H1 (cell line): ENCODE measurements around the gene INPP4B. TPM values are rescaled to one million over a fixed set of nuclear protein-coding genes. Genes with fewer than 3 reads are reported as not detected.

Experiments
- CTCF ChIA-PET: fragments of 300-600 bp; sonication (Branson Sonifier 250); formaldehyde crosslinking; loops from one replicate; lab custom pipeline; 2021; ENCODE audit not compliant: partially characterized antibody; lab: Charles Lee
- POLR2A ChIA-PET: fragments of 300-600 bp; sonication (Branson Sonifier 250); formaldehyde crosslinking; loops from one replicate; lab custom pipeline; 2021; ENCODE audit warnings: inconsistent platforms; ENCODE audit not compliant: partially characterized antibody; lab: Charles Lee
- DNase-seq, 2 experiments: peaks; one replicate each; pipeline versions ENCODE4 v3.0.0 to v3.0.0-alpha.2; 2010 to 2022; ENCODE audit warnings: low spot score in 2 of 2, low read depth in 1 of 2, mixed read lengths in 1 of 2
- FAIRE-seq: peaks from 2 replicates; lab custom pipeline; 2011; peaks lifted over from hg19 to GRCh38; lab: Jason Lieb, UNC
- H2AFZ ChIP-seq: 2 replicates; pipeline ENCODE4 v1.8.1; 2012; ENCODE audit warnings: low read length, inconsistent platforms
- H2AK5ac ChIP-seq: 2 replicates; pipeline ENCODE4 v1.6.1; 2013; ENCODE audit warnings: low read depth, low read length
- H2BK120ac ChIP-seq: replicated peaks from 2 replicates; pipeline ENCODE3; 2013; ENCODE audit warnings: low read depth, low read length, inconsistent platforms
- H2BK12ac ChIP-seq: 2 replicates; pipeline ENCODE4 v1.6.1; 2013; ENCODE audit warnings: low read depth, low read length
- H2BK15ac ChIP-seq: 2 replicates; pipeline ENCODE4 v1.6.1; 2013; ENCODE audit warnings: low read length
- H2BK20ac ChIP-seq: 2 replicates; pipeline ENCODE4 v1.6.1; 2013; ENCODE audit warnings: low read length
- H2BK5ac ChIP-seq: 2 replicates; pipeline ENCODE4 v1.6.1; 2013; ENCODE audit warnings: low read depth, low read length
- H3K14ac ChIP-seq: 2 replicates; pipeline ENCODE4 v1.6.1; 2013; ENCODE audit warnings: inconsistent platforms; ENCODE audit not compliant: insufficient read length
- H3K18ac ChIP-seq: 2 replicates; pipeline ENCODE4 v1.6.1; 2013; ENCODE audit warnings: low read length; ENCODE audit errors: extremely low read depth
- H3K23ac ChIP-seq: 2 replicates; pipeline ENCODE4 v1.6.1; 2013; ENCODE audit warnings: inconsistent platforms; ENCODE audit not compliant: insufficient read length
- H3K23me2 ChIP-seq: 2 replicates; pipeline ENCODE4 v1.6.1; 2013; ENCODE audit warnings: low read depth, low read length
- H3K27ac ChIP-seq: 2 replicates; pipeline ENCODE4 v1.6.1; 2011; ENCODE audit warnings: low read depth, low read length, inconsistent platforms
- H3K27me3 ChIP-seq, 4 experiments: replicated peaks in 1 of 4; 1 replicate in 1 of 4; 2 replicates in 3 of 4; pipeline versions ENCODE4 v1.6.1 to v1.8.1; 2011 to 2013; ENCODE audit warnings: low read length in 3 of 4, mild to moderate bottlenecking in 3 of 4, inconsistent platforms in 2 of 4, mixed read lengths in 2 of 4, moderate library complexity in 1 of 4; ENCODE audit not compliant: control insufficient read depth in 3 of 4, insufficient read depth in 3 of 4; ENCODE audit errors: extremely low read depth in 1 of 4
- H3K36me3 ChIP-seq, 4 experiments: 2 replicates each; pipeline versions ENCODE4 v1.6.1 to v1.8.1; 2011 to 2013; ENCODE audit warnings: mild to moderate bottlenecking in 4 of 4, low read length in 3 of 4, moderate library complexity in 2 of 4, control low read depth in 1 of 4, inconsistent platforms in 1 of 4; ENCODE audit not compliant: insufficient read depth in 4 of 4, control insufficient read depth in 2 of 4
- H3K4ac ChIP-seq: replicated peaks from 2 replicates; pipeline ENCODE3; 2013; ENCODE audit warnings: low read length, low read depth, mixed read lengths, inconsistent platforms; ENCODE audit not compliant: insufficient read length
- H3K4me1 ChIP-seq, 4 experiments: replicated peaks in 1 of 4; 1 replicate in 1 of 4; 2 replicates in 3 of 4; pipeline versions ENCODE4 v1.6.1 to v1.8.1; 2011 to 2013; ENCODE audit warnings: low read length in 3 of 4, inconsistent platforms in 2 of 4, mixed read lengths in 1 of 4; ENCODE audit not compliant: insufficient read depth in 4 of 4, control insufficient read depth in 3 of 4
- H3K4me2 ChIP-seq, 2 experiments: 2 replicates each; pipeline versions ENCODE4 v1.6.1 to v1.8.1; 2011 to 2013; ENCODE audit warnings: low read depth in 2 of 2, low read length in 2 of 2, control low read depth in 1 of 2, inconsistent platforms in 1 of 2, mild to moderate bottlenecking in 1 of 2; ENCODE audit not compliant: insufficient read depth in 1 of 2
- H3K4me3 ChIP-seq, 4 experiments: fragments of 200-600, 300-600 bp in 1 of 4; sonication (generic), shearing (Covaris generic), sonication (Bioruptor Twin) in 1 of 4; 2 replicates each; pipeline versions ENCODE4 v1.5.1 to v1.8.1; 2011 to 2016; ENCODE audit warnings: low read length in 4 of 4, low read depth in 3 of 4, control low read depth in 2 of 4, inconsistent platforms in 2 of 4, mild to moderate bottlenecking in 2 of 4, mixed read lengths in 1 of 4, moderate library complexity in 1 of 4; ENCODE audit not compliant: insufficient read depth in 2 of 4; ENCODE audit errors: extremely low read depth in 1 of 4
- H3K56ac ChIP-seq: replicated peaks from 2 replicates; pipeline ENCODE3; 2013; ENCODE audit warnings: low read depth, mild to moderate bottlenecking, mixed read lengths, low read length, inconsistent platforms; ENCODE audit not compliant: insufficient read length
- H3K79me1 ChIP-seq: 2 replicates; pipeline ENCODE4 v1.6.1; 2013; ENCODE audit warnings: low read depth, low read length, control low read depth
- H3K79me2 ChIP-seq, 2 experiments: 2 replicates each; pipeline versions ENCODE4 v1.6.1 to v1.8.1; 2012 to 2013; ENCODE audit warnings: low read length in 2 of 2, mild to moderate bottlenecking in 2 of 2, inconsistent platforms in 1 of 2; ENCODE audit not compliant: insufficient read depth in 2 of 2, control insufficient read depth in 1 of 2
- H3K9ac ChIP-seq, 4 experiments: replicated peaks in 1 of 4; 1 replicate in 1 of 4; 2 replicates in 3 of 4; pipeline versions ENCODE4 v1.6.1 to v1.8.1; 2011 to 2013; ENCODE audit warnings: low read depth in 3 of 4, low read length in 3 of 4, control low read depth in 2 of 4, mild to moderate bottlenecking in 2 of 4, moderate library complexity in 2 of 4, inconsistent platforms in 1 of 4; ENCODE audit errors: extremely low read depth in 1 of 4
- H3K9me3 ChIP-seq, 2 experiments: 2 replicates each; pipeline versions ENCODE4 v1.6.1 to v1.8.1; 2012 to 2013; ENCODE audit warnings: mild to moderate bottlenecking in 2 of 2, moderate library complexity in 2 of 2, control low read depth in 1 of 2, inconsistent platforms in 1 of 2, low read depth in 1 of 2, low read length in 1 of 2, mixed read lengths in 1 of 2; ENCODE audit not compliant: insufficient read depth in 2 of 2
- H4K20me1 ChIP-seq, 2 experiments: replicated peaks in 1 of 2; 2 replicates each; pipeline versions ENCODE3 to v1.8.1; 2011 to 2013; ENCODE audit warnings: inconsistent platforms in 2 of 2, low read length in 2 of 2, mild to moderate bottlenecking in 1 of 2; ENCODE audit not compliant: insufficient read depth in 2 of 2, control insufficient read depth in 1 of 2
- H4K5ac ChIP-seq: 2 replicates; pipeline ENCODE4 v1.6.1; 2013; ENCODE audit warnings: low read length, low read depth, mixed read lengths, inconsistent platforms; ENCODE audit not compliant: insufficient read length
- H4K8ac ChIP-seq: 2 replicates; pipeline ENCODE4 v1.8.0; 2013; ENCODE audit warnings: mild to moderate bottlenecking, moderate library complexity, low read length, inconsistent platforms; ENCODE audit not compliant: insufficient read depth; ENCODE audit errors: extremely low read depth
- H4K91ac ChIP-seq: replicated peaks from 2 replicates; pipeline ENCODE3; 2013; ENCODE audit warnings: low read length, mixed read lengths, inconsistent platforms; ENCODE audit not compliant: insufficient read length
- ASH2L ChIP-seq: fragments of 200-600, 300-600 bp; sonication (generic); IDR thresholded peaks from one replicate; pipeline ENCODE4 v1.7.1; 2017; ENCODE audit warnings: low read length
- CHD2 ChIP-seq: IDR thresholded peaks from 2 replicates; pipeline ENCODE4 v1.6.1; 2012; ENCODE audit warnings: low read length, improper control_type of control experiment
- EP300 ChIP-seq, 2 experiments: IDR thresholded peaks; 1 replicate in 1 of 2; 2 replicates in 1 of 2; pipeline ENCODE4 v1.6.1; 2011 to 2012; ENCODE audit warnings: low read depth in 2 of 2, low read length in 2 of 2, mild to moderate bottlenecking in 2 of 2, borderline replicate concordance in 1 of 2, inconsistent platforms in 1 of 2, moderate library complexity in 1 of 2
- GABPA ChIP-seq: IDR thresholded peaks from 2 replicates; pipeline ENCODE4 v1.6.1; 2011; ENCODE audit warnings: mild to moderate bottlenecking, low read length, moderate library complexity, borderline replicate concordance; ENCODE audit not compliant: insufficient read depth
- HDAC2 ChIP-seq, 2 experiments: fragments of 300-600 bp in 1 of 2; sonication (generic) in 1 of 2; IDR thresholded peaks; 2 replicates each; pipeline ENCODE4 v1.6.1; 2011 to 2012; ENCODE audit warnings: low read depth in 2 of 2, low read length in 2 of 2, mild to moderate bottlenecking in 2 of 2, moderate library complexity in 2 of 2, borderline replicate concordance in 1 of 2, inconsistent platforms in 1 of 2
- RAD21 ChIP-seq, 2 experiments: IDR thresholded peaks in 1 of 2; conservative IDR thresholded peaks in 1 of 2; 2 replicates each; pipeline ENCODE4 v1.6.1; 2011; ENCODE audit warnings: low read depth in 2 of 2, low read length in 2 of 2, improper control_type of control experiment in 1 of 2, inconsistent platforms in 1 of 2, mild to moderate bottlenecking in 1 of 2, moderate library complexity in 1 of 2
- SIN3A ChIP-seq, 2 experiments: IDR thresholded peaks in 1 of 2; conservative IDR thresholded peaks in 1 of 2; 2 replicates each; pipeline ENCODE4 v1.6.1; 2011 to 2012; ENCODE audit warnings: low read length in 2 of 2, improper control_type of control experiment in 1 of 2, low read depth in 1 of 2, mild to moderate bottlenecking in 1 of 2
- SIX5 ChIP-seq: IDR thresholded peaks from 2 replicates; pipeline ENCODE4 v1.6.1; 2011; ENCODE audit warnings: mild to moderate bottlenecking, low read depth, low read length
- SP1 ChIP-seq: IDR thresholded peaks from 2 replicates; pipeline ENCODE4 v1.6.1; 2011; ENCODE audit warnings: low read depth, low read length
- SP4 ChIP-seq: IDR thresholded peaks from 2 replicates; pipeline ENCODE4 v1.6.1; 2012; ENCODE audit warnings: low read length, inconsistent platforms
- TCF12 ChIP-seq: IDR thresholded peaks from 2 replicates; pipeline ENCODE4 v1.6.1; 2011; ENCODE audit warnings: low read depth, mild to moderate bottlenecking, low read length
- WGBS, 2 experiments: shearing (Covaris generic) in 1 of 2; methylation state at CpG; one replicate each; pipeline versions ENCODE4 v1.1.6 to v1.1.7; 2013 to 2015; ENCODE audit warnings: low lambda C conversion rate in 2 of 2, mixed read lengths in 2 of 2, inconsistent platforms in 1 of 2, low coverage in 1 of 2, missing lambda C conversion rate in 1 of 2; ENCODE audit not compliant: insufficient replicate concordance in 2 of 2, insufficient coverage in 1 of 2, insufficient read length in 1 of 2; ENCODE audit errors: extremely low coverage in 1 of 2, missing lambda C conversion rate in 1 of 2; 5-methylcytosine and 5-hydroxymethylcytosine counted together
- polyA plus RNA-seq, 7 experiments: library from polyadenylated mRNA; depleted of rRNA in 3 of 7; stranded (reverse) in 5 of 7; unstranded in 2 of 7; fragments of >200 nt in 5 of 7; fragments of 200-250 nt in 2 of 7; gene quantifications; 1 replicate in 5 of 7; 2 replicates in 1 of 7; 4 replicates in 1 of 7; pipeline versions ENCODE4 v1.2.1 to v1.2.3, GENCODE V29; 2011 to 2013; ENCODE audit warnings: missing spikeins in 2 of 7, mixed read lengths in 2 of 7
- total RNA-seq: library from RNA; stranded (reverse); fragmentation: NEBNext Ultra II Directional; extraction: Animal tissue kit (Norgen Biotek cat#: 25700); gene quantifications from 2 replicates; pipeline ENCODE4 v1.2.1, GENCODE V29; 2021

Gene INPP4B
- total and polyA plus RNA-seq, 2 of the 8 experiments (the other 6 are each of a cell fraction or from before 2014, with no cell fraction given), result 0.11 to 0.54 TPM

DNA sequence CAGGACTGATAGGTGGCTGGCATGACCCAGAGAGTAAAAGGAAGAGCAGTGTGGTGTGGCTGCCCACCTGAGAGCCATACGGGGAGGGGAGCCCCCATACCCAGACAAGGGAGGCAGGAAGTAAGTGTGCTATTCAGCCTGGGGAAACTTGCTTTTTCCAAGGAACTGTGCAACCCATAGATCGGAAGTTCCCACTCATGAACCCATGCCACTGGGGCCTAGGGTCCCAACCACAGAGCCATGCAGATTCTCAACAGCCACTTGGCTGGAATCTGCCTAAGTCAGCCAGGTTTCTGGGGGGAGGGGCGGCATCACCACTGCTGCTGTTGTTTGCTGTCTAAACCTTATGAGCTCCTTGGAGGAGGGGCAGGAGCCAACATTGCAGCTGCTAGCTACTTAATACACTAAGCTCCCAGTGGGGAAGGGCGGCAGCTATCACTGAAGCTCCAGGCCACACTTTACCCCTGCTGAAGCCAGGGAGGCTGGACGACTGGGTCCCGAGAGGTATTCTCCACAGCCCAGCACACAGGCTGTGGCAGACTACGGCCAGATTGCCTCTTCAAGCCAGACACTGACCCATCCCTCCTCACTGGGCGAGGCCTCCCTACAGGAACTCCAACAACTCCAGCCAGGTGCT is 410.4 kb downstream of the INPP4B start:
- Histone ChIP-seq H3K9me3 (no peaks in the 10 kb centered on the region), H3K4me2 (peak overlapping the region; percentile 40 to 47), H2BK20ac (peak overlapping the region; percentile 82), H4K20me1 (no peaks in the 10 kb centered on the region), H2AK5ac (no peak overlapping the region), H4K5ac (peak overlapping the region; percentile 40), H3K18ac (peak overlapping the region; percentile 63), H3K23ac (no peak overlapping the region), H3K36me3 (no peaks in the 10 kb centered on the region), H3K23me2 (no peaks in the 10 kb centered on the region), H2BK15ac (peak overlapping the region; percentile 78; the same call in 1 of the 2 replicates), H2BK120ac (no peak overlapping the region), H2BK12ac (peak overlapping the region; percentile 96), H3K14ac (no peak overlapping the region), H3K79me2 (no peaks in the 10 kb centered on the region), H3K9ac (peak overlapping the region in 1 of 4 experiments; percentile 5; a peak in 1 of 7 replicates), H2AFZ (peak overlapping the region; percentile 59), H3K4me3 (no peak overlapping the region; a peak in 1 of 8 replicates), H4K91ac (peak overlapping the region; percentile 91), H2BK5ac (peak overlapping the region; percentile 85), H3K56ac (no peak overlapping the region), H3K4ac (no peak overlapping the region), H3K27me3 (no peaks in the 10 kb centered on the region), H3K27ac (peak overlapping the region; percentile 54; the same call in 1 of the 2 replicates), H3K4me1 (peaks cover 2 to 9% (median 7%) of the 10 kb centered on the region in 4 experiments; a peak in 4 of 7 replicates), H3K79me1 (no peaks in the 10 kb centered on the region), H4K8ac (peak overlapping the region; percentile 57; the same call in 1 of the 2 replicates)
- CTCF ChIA-PET, result no interaction called here
- peak; percentile 44 to 67 for DNase-seq
- POLR2A ChIA-PET, result interaction anchor here (0.7 kb wide), 1 partner anchor 9 kb away, joined by 3 read pairs; no protein-coding TSS in a partner anchor
- no peak for FAIRE-seq
- 86% methylated on average over 7 of the region's 8 CpGs; no CpG with 5 or more reads in 1 of the 2 experiments for WGBS, 2 experiments
- peak; percentile 35 to 40; a peak in 1 of 4 replicates for TF ChIP-seq HDAC2 (IDR thresholded peaks at IDR 0.05; ENCODE audit: borderline replicate concordance in 1 of 2, low read depth in 2 of 2, low read length in 2 of 2)
- TF ChIP-seq SP4, result no peak
- TF ChIP-seq CHD2, result peak; percentile 52; the same call in 1 of the 2 replicates
- peak; percentile 17 to 18; a peak in 2 of 4 replicates for TF ChIP-seq RAD21 (IDR thresholded peaks at IDR 0.05 in 1 of 2, conservative IDR thresholded peaks at IDR 0.05 in 1 of 2; ENCODE audit: low read depth in 2 of 2, low read length in 2 of 2)
- peak; percentile 96 for TF ChIP-seq ASH2L
- TF ChIP-seq TCF12, result peak; percentile 91; the same call in 1 of the 2 replicates
- TF ChIP-seq EP300 (IDR thresholded peaks at IDR 0.05; ENCODE audit: borderline replicate concordance in 1 of 2, low read depth in 2 of 2, low read length in 2 of 2), result peak in 1 of 2 experiments; percentile 18; a peak in 1 of 3 replicates
- peak; percentile 89 for TF ChIP-seq SP1
- TF ChIP-seq SIX5, result no peak
- no peak for TF ChIP-seq SIN3A (conservative IDR thresholded peaks at IDR 0.05 in 1 of 2, IDR thresholded peaks at IDR 0.05 in 1 of 2; ENCODE audit: low read depth in 1 of 2, low read length in 2 of 2)
- no peak for TF ChIP-seq GABPA
